HG02852 (cell line): ENCODE data around the gene CYFIP1.

Experiments
- ATAC-seq: cut with Tn5 transposase; IDR thresholded peaks from one replicate; pipeline ENCODE4 v1.9.1; 2021; ENCODE audit warnings: mild to moderate bottlenecking, moderate library complexity; ENCODE audit not compliant: unreplicated experiment

CYFIP1 gene

GRCh38 chr15:22951031-22951380, 29.2 kb downstream of the CYFIP1 start:
- no peak for ATAC-seq

DNA sequence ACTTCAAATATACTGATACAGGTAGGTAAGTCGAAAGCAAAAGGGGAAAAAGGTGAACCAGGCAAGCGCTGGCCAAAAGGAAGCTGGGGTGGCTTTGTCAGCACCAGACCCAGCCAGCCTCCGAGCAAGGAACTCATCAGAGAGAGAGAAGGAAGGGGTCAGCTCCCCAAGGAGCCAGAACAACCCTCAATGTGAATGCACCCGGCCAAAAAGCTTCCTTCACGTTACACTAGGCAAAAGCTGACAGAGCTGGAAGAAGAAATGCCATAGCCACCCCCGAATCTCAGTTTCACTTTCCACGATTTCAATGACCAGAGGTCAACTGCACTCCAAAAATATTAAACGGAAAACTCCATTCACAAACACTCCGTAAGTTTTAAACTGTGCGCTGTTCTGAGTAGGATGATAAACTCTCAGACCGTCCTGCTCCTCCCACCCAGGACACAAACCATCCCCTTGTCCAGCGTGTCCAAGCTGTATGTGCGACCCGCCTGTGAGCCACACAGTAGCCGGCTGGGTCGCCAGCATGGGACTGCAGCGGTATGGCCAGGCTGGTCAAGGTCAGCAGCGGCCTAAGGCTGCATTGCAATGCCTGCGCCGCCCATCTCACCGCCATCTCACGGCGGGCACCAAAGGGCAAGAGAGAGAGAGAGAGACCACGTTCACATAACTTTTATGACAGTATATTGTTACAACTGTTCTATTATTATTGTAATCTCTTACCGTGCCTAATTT, 29.7 kb downstream of the CYFIP1 start:
- no peak for ATAC-seq

- ATAC-seq, result peak; percentile 70
These were observed 31.1 kb downstream of the CYFIP1 start for GRCh38 chr15:22949074-22949547.

- ATAC-seq, result no peak
These were observed 32.1 kb downstream of the CYFIP1 start for GRCh38 chr15:22948056-22948455.

DNA sequence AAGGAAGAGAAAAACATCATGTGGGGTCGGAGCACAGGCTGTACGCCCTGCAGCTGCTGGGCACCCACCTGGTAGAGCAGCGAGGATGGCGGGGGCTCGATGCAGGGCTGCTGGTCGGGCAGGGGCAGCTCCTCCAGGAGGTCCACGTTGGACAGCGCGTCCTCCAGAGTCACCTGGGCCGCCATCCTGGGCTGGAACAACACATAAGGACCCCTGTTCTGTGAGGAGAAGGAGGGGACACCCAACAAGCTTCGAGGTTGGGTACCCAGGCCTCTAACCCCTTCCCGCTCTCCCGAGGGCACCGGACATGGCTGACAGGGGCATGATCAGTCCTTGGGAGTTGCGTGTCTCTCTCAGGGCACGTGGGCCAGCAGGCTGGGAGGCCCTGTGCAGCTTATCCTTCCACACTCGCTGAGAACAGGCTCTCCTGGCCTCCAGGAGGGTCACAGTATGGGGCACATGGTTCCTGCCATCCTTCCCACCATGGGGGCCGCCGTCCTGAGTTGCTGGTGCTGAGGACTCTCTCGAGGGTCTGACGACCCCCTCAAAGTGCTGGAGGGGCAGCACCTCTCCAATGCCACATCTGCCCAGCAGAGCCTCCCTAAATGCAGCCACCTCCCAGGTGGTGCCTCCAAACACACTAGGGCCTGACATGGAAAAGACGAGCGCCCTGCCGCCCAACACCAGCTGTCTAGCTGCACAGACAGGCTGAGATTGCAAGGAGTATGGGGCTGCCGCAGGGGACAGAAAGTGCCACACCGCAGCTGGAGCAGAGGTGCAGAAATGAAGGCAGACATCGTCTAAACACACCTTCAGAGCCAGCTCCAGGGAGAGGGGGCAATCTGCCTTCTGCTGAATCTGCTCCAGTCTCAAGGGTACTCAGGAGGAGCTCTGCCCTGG, 32.8 kb downstream of the CYFIP1 start:
- ATAC-seq, result no peak

GRCh38 chr15:22945071-22945470, 35.1 kb downstream of the CYFIP1 start:
- no peak for ATAC-seq

- ATAC-seq, result no peak
These were observed 35.5 kb downstream of the CYFIP1 start for GRCh38 chr15:22944651-22945050.

DNA sequence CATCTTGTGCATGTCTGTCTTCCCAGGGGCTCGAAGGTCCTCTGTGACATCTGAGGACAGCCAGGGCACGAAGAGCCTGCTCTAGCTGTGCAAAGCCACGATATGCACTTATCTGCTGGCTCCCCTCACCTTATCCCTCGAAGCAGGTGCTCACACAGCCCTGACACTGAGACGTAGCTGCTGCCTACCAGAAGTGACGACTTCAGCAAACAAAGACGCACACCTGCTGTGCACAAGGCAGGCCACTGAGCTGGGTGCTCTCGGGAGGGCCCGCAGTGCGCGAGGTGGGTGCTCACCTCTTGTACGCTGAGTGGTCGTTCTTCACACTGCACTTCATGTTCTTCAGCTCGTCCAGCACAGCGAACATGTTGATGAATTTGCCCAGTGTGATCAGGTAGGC, 37.3 kb downstream of the CYFIP1 start:
- no peak for ATAC-seq

DNA sequence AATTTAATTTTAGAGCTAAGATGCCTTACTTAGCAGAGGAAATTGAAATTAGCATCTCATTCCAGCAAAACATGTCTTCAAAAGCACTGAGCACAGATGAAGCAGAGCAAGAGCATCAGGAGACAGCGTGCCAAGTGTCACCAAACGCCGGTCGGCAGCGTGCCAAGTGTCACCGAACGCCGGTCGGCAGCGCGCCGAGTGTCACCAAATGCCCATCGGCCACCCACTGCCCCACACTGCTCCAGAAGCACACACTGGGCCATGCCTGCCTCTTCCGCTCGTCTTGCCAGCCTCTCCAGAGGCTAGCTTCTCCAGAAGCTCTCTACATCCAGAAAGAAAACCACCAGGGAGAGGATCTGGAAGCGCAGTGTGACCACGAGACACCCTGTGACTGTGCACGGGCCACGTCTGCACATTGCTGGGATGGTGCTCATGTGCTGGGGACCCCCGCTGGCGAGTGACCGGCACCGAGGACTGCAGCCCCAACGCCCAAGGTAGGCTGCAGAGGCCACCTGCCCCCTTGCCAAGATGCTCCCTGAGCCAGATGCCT, 37.8 kb downstream of the CYFIP1 start:
- no peak for ATAC-seq

DNA sequence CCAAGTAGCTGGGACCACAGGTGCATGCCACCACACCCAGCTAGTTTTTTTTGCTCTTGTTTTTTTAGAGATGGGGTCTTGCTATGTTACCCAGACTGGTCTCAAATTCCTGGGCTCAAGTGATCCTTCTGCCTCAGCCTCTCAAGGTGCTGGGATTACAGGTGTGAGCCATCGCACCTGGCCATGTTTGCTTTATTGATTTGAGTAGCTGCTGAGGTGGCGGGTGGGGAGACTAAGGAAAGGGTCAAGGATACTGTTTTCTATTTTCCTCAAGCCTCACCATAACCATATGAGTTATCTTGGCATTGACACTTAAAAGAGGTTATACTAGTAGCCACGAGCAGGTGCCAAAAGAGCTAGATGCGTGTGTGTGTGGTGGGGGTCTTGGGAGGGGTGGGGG, 39.0 kb downstream of the CYFIP1 start:
- ATAC-seq, result no peak

- ATAC-seq, result no peak
These were observed 40.5 kb downstream of the CYFIP1 start for GRCh38 chr15:22939652-22940061.

DNA sequence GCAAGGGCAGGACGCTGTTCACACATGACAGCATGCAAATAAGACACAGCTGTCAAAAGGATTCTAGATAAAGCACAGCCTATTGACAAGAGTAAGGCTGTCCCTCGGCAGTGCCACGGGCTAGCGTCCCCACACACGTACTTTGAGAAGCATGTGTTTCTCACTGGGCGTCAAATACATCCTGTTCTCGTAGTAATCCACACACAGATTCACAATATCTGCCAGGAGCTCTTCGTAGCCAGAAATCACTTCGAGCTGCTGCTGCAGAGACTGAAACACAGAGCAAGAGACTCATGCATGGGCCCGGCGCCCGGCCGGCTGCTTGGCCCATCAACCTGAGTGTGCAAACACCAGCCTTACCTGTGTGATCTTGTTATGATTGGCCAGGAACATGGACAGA, 41.1 kb downstream of the CYFIP1 start:
- ATAC-seq, result no peak

DNA sequence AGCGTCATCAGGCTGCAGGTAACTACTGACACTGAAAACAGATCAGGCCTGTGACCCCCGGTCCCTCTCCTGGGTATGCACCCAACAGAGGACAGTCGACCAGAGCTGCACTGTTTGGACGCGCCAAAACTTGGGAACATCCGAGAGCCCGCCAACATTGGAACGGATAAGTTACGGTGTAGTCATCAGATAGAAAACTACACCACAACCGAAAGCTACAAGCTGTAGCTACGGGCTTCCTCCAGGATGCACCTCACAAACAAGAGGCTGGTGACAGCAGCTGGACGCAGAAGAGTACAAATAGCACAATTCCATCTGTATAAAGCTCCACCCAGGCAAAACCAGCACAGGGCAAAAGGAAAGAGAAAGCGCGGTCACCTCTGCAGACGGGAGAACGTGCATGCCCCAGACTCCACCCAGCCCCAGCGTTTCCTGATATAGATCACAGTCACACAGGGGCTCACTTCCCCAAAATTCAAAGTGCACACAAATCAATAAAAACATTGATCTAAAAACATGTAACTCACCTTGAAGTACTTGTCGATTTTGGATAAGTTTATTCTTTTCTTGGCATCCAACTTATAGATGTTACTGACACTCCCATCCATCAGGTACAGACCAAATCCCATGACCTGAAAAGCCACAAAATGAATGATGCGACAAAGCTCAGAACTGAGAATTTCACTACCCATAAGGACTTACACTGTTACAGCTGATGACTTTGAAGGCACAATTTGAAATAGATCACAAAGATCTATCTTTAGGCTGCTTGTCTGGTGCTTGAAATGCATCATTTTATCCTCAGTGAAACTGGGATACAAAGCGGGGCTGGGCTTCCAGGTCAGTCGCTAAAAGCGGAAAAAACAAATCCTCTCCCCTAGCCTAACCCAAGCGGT, 43.3 kb downstream of the CYFIP1 start:
- ATAC-seq, result peak; percentile 97

GRCh38 chr15:22933641-22934061, 46.5 kb downstream of the CYFIP1 start:
- no peak for ATAC-seq

DNA sequence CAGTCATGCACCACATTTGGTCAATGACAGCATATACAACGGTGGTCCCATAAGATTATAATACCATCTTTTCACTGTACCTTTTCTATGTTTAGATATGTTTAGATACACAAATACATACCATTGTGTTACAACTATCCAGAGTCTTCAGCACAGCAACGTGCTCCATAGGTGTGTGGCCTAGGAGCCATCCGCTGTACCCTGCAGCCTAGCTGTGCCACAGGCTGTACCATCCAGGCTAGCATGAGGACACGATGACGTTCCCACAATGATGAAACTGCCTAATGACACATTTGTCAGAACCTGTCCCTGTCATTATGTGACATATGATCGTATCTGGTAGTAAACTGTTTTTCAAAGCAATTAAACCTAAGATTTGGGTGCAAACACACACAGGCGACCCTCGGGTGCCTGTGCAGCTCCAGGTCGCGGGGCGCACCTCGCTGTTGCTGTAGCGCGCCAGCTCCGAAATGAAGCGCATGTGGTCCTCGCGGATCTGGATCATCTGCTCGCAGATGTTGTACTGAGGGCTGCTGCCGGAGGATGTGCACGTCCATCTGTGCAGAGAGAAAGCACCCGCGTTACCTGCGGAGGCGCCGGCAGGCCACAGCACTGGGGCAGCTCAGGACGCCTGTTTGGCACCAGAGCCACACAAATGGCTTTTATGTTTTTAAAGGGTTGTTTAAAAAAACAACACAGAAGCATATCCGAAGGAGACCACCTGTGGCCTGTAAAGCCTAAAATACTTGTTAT, 48.2 kb downstream of the CYFIP1 start:
- ATAC-seq, result no peak

GRCh38 chr15:22930782-22931484, 49.2 kb downstream of the CYFIP1 start:
- ATAC-seq, result no peak

DNA sequence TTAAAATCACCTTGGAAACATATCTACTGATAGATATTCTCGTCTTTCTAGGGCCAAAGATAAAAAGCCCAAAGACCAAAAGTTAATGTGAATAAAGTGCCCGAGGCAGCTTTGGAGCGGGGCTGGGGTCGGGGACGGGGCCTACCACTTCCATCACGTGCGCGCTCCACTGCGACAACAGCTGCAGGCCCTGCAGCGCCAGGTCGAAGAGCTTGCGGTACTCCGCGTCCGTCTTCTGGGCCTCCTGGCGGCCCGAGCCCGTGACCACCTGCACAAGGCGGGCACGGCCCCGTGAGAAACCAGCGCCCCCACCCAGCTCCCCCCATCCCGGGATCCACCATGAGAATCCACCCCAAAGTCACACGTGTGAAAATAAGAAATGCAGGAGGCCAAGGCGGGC, 52.4 kb downstream of the CYFIP1 start:
- no peak for ATAC-seq

DNA sequence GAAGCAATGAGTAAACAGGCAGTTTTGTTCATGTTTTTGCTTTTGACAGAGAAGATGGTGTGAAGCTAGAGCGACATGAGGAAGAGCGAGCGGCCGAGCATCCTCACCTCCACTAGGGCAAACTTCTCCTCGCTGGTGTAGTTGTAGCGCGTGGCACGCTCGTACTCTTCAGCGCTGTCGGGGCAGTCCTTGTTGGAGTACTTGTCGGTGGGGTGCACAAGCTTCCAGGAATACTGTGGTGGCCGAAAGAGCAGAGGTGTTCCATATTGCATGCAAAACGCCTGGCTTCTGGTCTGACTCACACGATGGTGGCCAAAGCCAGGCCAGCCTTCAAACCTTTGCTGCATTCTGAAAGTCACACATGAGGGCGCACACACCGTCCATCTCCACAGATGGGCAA, 54.3 kb downstream of the CYFIP1 start:
- no peak for ATAC-seq

DNA sequence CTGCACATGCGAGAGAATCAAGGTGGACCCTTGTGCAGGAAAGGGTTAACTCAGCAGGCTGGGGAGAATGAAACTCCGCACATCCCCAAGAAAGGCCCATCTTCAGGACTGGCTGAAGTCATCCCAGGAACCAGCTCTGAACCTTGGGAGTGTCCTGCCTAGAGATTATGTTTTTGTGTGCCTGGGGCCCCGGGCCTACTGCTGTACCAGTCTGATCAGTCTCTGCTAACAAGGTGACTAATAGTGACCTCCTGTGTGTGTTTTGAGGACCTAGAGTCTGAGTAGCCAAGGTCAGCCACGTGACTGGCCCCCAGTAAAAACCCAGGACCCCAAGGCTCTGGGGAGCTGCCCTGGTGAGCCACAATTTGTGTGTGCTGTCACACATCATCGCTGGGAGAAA, 58.2 kb downstream of the CYFIP1 start:
- no peak for ATAC-seq
